Measurements from ENCODE around the gene PCDHGA9.

- TF ChIP-seq CTCF (optimal IDR thresholded peaks at IDR 0.05 in 1 of 3, IDR thresholded peaks at IDR 0.05 in 1 of 3, conservative IDR thresholded peaks at IDR 0.05 in 1 of 3; ENCODE audit: extremely low read depth in 1 of 3, insufficient read depth in 2 of 3, low read length in 3 of 3) (peak in 2 of 3 experiments; percentile 31 to 33), EZH2 (IDR thresholded peaks at IDR 0.05; ENCODE audit: low read length) (no peak)
These were observed 28.8 kb upstream of the PCDHGA9 start, which contains the start of gene PCDHGA6 for GRCh38 chr5:141373673-141374317.

Data from keratinocyte (primary cell).